Kidney glomerular epithelial cell (primary cell): Measurements from ENCODE around the gene KCNK17.

Experiments
- DNase-seq: peaks from one replicate; lab custom pipeline; 2025; lab: John Stamatoyannopoulos, UW

KCNK17 gene, protein sequence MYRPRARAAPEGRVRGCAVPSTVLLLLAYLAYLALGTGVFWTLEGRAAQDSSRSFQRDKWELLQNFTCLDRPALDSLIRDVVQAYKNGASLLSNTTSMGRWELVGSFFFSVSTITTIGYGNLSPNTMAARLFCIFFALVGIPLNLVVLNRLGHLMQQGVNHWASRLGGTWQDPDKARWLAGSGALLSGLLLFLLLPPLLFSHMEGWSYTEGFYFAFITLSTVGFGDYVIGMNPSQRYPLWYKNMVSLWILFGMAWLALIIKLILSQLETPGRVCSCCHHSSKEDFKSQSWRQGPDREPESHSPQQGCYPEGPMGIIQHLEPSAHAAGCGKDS

DNA sequence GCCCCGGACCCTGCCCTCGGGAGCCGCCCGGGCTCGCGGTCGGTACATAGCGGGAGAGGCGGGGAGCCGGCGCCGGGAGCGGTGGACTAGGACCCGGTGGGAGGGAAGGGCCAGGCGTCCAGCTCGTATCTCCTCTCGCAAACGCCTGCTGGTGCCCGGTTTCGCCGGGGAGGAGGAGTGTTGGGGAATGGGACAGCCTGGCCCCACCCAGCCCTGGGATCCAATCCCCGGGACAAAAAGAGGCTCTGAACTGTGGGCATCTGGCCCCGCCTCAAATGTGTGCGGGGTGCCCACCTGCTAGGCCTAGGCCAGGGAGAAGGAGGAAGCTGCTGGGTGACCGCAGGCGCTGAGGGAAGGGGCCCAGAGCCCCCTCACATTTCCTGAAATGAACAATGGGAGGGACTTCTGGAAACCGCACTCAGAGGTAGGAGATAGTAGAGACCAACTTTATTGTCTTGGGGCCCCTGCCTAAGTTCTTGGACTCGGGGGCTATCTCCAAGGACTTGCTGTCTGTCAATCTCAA is at the start of gene KCNK17:
KCNK17 (minus strand) TSS at position 147 of the 523 bp plus-strand sequence; CDS start at position 48, 99 bp downstream.
- no peak for DNase-seq

DNA sequence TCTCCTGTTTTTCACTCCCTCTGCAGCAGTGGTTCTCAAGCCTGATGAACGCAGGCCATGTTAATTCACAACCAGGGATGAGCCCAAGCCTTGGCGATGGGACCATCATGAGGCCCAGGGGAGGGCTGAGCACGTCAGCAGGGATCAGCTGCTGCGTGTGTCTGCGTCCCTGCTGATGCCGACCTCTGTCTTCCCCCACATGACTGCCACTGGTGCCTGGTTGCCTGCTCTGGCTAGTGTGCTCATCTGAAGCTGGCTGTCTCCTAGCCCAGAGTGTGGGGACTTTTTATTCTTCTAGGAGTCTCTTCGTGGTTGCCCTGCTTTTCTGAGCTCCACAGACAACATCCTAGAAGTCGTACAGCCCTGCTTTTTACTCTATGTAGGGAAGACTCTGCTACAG is 49.1 kb upstream of the KCNK17 start:
- DNase-seq: no peak

DNA sequence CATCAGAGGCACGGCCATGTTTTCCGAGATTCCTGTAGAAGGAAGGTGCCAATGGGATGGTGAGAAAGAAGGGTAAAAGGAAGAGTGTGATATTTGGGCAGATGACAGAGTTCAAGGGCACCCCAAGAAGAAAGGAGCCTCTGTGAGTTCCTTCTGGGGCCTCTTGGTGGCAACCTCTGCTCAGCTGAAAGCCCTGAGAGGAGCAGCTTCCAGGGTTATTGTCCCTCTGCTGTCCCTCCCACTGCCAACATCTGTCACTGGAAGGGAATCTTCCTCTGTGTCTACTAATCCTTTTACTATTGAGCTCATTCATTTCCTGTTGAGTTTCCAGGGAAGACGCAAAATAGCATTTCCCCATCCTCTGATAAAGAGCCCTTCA is 48.3 kb upstream of the KCNK17 start:
- no peak for DNase-seq

DNA sequence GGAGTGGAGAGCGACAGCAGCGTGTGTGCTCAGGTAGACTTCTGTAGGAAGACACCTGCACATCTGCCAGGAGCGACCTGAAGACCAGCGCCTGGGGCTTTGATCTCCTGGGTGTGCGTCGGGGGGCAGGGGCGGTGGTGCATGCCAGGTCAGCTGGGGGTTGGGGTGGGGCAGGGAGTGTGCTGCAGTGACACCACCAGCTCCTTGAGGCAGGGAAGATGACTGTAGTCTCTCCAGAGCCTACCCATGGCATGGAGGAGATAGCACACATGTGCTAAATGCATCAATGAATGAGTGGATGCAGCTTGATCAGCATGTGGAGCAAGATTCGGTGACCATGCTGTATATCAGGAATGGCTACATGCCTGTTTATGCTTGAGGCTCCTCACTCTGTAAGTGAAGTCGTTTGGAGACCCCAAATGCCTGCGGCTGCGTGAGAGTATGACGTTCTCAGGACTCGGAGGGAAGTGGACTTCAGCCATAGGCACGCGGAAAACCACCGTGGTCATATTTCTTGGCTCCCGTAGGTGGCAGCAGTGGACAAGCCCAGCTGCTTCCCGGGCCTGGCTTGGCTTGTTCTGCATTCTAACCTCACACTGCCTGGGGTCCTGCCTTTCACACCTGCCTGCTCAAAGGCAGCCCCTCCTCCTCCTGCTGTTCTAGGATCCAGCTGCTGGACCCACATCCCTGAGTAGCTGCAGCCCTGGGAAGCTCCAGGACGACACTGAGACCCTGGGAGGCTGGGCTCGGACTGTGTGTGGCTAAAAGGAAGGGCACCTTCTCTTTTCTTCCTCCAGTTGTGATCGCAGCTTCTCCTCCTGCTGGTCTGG is 47.7 kb upstream of the KCNK17 start:
- DNase-seq: peak; percentile 26

DNA sequence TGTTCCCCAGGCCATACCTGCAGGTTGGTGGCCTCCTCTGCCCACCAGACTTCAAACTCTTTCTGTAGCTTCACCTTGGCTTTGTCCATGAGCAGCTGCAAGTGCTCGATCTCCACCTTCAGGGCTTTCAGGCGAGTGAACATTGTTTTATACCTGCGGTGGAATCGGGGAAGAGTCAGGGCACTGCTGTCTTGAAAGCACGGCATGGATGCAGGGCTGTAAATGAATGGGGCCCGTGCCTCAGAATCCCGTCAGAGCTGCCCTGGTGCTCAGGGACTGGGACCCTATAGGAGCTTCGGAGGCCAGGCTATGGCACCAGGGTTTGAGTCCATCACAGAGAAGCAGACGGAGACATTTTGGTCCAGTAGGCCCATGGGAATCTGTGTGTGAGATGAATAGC is 46.2 kb upstream of the KCNK17 start:
- DNase-seq: no peak

DNA sequence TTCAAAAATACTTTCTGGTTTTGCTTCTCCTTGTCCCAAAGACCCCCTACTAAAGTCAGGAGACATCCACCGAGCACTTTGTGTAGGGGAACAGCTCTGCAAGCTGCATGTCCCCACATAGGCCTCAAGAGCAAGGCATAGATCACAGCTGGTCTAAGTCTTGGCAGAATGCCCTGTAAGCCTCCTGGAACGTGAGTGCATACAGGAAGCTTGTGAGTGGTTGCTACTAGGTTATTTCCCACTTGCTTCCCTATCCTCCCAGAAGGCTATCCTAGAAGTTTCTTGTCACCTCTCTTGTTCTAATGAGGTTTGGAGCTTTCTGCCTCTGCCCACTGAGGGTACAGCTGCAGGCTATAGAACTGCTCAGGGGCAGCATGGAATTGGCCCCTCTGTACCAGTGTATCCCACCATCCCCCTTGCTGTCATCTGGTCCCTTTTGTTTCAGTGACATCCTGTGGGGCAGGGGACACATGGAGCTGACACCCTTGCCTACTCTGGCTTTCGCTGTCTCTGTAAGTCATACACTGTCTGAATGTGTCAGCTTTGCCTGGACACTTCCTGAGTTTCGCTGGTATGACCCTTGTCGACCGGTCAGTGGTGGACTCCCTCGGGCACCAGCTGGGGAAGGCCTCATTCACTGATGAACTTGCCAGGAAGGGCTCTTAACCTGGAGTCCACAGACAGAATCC is 43.9 kb upstream of the KCNK17 start:
- DNase-seq: peak; percentile 11

DNA sequence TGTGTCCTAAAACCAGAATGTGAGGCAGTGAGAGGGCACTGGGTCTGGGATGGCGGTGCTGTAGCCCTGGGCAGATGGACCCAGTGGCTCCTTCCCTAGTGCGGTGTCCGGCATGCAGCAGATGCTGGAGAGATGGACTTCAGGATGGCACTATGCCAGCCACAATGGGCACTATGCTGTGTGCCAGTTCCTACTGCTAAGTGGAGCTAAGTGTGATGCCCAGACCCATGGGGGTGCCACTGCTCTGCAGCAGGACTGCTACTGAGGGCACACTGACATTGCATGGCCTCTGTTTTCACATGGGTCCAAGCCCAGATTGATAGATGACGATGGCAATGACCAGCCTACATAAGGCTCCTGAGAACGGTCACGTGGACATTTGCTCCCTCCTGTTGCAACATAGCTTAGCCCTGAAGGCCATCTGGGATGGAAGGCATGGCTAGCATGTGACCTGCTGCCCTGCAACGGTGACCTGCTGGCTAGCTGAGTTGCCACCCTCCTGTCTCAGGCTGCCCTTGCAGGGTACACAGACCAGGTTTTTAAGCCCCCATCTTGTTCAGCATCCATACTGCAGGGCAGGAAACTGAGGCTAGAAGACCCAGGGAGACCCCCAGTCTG is 39.6 kb upstream of the KCNK17 start:
- DNase-seq: no peak

DNA sequence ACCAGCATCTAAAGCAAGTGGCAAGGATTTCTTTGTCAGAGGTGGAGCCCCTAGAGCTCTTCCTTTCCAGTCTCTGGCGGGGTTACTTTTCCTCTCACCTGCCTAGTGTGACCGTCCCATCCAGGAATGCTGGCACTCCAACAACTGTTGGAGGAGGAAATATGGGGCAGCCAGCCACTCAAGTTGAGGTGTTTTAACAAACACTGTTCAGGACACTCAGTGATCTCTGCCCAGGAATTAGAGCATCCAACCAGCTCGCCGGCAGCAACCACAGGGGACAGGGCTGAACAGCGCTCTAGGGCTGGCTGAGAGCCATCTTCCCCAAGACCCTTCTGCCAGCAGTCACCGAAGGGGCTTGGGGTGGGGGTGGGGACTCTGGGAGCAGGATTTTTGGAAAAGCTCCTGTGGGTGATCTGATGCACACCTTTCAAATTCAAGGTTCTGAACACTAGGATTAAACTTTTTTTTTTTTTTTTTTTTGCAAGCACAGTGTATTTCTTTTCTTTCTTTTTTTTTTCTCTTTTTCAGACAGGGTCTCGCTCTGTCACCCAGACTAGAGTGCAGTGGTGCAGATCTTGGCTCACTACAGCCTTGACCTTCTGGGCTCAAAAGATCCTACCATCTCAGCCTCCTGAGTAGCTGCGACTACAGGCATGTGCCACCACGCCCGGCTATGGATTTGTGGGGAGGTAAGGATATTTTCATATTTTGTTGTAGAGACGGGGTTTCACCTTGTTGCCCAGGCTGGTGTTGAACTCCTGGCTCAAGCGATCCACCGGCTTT is 36.7 kb upstream of the KCNK17 start:
- no peak for DNase-seq

DNA sequence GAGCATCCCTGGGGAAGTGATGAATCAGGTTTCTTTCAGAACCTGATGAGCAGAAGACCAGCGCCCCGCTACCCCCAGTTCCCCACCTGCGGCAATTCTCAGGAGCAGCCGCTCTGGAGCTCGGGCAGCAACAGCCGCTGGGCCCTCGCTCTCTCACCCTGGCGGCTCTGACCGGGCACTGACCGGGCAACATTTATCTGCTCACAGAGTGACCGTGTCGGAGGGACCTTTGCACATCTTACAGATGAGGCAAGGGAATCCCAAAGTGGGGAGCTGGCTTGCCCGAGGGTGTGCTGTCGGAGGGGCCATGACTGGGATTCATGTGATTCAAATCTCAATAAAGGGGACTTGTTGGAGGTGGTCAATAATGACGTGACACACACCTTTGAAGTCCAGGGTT is 34.5 kb upstream of the KCNK17 start:
- no peak for DNase-seq

DNA sequence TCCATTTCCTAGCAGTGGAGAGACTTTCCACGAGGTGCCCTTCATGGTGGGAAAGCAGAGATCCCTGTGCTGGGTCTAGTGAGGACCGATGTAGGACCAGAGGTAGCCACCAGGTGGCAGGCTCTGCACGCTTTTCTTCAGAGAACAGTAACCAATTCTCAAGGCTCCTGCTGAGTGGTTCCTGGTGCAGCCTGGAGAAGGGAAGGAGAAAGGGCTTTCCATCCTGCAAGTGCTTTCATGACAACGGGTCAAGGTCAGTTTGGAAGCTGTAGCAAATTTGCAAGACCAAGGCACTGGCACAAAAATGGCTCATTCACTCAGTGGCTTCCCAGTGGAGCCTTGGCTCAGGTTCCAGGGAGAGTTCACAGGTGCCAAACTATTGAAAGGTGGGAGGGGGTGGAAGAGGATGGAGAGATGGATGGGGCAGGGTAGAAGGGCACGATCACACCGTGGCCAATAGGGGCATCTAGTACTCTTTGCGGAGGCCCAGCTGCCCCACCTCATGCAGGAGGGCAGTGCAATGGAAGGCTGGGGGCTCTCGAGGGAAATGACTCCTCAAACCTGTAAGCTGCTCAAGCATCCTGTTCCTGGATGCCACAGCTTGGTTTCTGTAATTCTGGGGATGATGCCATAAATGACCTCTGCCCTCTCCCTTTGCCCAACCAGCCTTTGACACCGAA is 33.8 kb upstream of the KCNK17 start:
- DNase-seq: peak; percentile 44

DNA sequence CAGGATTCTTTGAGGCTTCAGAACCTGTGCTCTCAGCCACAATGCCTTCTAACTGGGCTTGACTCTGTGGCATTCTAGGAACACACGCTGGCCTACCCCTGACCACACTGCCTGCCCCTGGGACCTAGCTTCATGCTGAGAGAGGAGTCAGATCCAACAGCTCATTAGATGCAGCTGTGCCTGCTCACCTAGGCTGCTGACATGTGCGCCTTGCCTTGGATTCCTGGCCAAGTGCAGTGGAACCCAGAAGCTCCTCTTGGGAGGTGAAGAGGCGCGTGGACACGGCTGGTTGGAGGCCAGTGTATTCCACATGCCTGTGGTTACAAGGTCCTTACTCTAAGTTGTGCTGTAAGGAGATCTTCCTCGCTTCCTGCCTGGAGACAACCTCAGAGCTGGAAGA is 33.0 kb upstream of the KCNK17 start:
- no peak for DNase-seq

DNA sequence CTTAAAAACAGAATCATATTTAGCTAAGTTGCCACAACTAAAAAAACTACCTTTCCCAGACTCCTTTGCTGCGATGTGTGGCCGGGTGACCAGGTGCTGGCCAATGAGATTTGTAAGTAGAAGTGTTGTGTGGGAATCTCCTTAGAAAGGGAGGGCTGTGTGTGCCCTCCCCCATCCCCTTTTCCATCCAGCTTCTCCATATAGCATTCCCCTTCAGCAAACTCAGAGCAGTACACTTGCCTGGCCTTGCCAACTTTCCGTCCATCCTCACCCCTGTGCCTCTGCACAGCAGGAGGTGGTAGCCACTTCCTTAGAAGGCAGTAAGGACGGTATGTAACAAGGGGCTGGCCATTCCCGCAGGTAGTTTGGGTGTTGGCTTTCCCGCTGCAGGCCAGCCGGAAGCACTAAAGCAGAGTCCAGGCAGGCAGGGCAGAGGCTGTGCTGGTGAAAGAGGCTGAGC is 30.6 kb upstream of the KCNK17 start:
- DNase-seq: no peak

DNA sequence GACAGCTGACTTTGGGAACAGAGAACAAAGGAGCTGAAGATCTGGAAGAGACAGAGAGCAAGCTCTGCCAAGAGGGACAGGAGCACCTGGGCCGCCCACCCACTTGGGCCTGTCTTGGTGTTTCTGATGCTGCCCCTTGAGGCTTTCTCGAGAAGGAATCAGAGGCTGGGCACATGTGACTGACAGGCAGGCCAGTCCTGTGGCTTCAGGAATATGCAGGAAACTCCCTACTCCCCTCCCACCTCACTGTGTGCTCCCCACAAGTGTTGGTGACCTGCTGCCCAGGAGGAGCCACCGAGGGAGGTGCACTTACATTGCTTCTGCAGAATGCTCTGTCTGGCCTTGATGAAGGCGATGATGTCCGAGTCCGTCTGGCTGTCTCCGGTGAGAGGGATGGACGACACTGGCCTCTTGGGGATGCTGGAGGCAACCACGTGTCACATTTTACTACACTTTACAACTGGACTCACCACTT is 29.2 kb upstream of the KCNK17 start:
- no peak for DNase-seq

DNA sequence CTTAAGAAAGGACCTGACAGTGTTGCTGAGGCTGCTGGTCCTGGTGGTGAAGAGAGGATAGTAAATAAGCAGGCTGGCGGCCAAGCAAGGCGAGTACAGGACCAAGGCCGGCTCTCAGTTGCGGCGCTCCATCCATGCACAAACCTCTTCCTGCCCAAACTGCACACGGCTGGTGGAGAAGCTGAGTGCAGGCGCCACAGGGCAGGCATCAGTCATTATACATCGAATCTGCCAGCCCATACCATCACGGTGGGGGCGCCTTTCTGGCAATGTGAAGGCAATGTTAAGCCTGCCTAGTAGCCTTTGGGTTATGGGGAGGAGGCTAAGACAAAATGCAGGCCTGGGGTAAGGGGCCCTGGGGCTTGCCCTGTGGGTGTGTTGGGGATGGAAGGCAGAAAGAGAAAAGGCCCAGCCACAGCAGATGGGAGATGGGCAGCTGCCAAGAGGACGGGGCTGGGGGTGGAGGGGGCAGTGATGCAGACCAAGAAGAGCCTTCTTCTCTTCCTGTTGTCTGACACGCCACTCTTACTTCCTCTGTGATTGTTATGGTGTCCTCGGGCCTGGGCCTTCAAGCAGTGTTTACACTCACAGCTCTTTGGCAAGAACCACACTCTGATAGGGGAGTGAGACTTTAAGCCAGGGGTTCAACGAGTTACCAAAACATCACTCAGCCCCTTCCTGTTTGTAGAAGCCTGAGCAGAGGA is 28.6 kb upstream of the KCNK17 start:
- DNase-seq: no peak

DNA sequence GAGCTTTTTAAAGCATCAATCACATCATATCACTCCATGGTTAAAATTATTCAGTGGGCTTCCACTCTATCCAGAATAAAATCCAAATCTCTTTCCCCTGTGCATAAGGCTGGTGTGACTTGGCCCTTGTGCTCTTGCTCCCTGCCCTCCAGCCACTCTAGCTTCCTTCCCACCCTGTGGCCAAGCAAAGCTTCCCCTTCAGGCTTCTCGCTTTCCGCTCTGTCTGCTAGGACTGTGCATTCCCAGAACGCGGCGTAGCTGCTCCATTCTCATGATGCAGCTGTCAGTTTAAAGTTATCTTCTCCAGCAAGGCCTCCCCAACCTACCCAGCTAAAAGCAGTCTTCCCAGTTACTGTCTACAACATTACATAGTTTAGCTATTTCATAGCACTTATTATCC is 27.7 kb upstream of the KCNK17 start:
- no peak for DNase-seq

DNA sequence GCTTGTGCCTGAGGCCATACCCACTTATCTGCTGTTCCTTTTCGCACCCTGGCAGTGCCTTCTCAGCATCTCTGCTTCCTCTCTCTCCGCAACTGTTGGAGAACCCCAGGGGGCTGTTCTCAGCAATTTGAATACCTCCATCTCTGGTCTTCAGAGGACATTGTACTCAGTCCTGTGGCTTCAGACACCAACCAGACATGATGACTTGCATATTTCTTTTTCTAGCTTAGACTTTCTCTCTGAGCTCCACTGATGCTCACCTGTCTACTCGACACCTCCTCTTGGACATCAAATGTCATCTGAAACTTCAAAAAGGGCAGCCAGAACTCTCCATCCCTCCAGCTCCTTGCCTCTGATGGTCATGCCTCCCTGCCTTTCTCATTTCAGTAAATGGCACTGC is 27.1 kb upstream of the KCNK17 start:
- DNase-seq: no peak

DNA sequence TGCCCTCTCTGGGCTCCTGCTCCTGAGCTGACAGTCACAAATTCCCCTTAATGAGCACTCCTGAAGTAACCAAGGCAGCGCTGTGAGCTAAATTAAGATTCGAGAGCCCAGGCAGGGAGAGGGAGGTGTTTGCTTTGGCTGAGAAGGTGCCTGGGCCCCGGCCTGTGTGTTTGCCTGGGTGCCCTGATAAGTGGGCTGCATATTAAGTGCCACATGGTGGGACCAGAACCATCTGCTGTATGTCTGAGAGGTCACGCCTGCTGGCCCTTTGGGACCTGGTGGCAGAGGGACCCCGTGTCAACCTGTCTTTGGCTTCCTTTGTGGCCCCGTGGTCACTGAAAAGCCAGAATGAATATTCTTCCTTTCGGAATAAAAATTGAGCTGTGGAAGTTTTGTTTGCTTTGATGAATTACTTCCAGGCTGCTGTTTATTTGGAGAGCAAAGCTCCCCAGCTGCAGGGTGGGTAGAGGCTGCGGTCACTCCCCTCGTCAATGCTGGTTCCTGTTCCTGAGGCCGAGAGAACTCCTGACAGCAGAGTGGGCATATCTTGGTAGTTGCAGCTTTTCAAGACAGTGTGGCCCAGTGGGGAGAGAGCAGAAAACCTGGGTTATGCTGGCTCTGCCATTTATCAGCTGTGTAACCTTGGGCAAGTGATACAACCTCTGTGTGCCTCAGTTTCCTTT is 25.8 kb upstream of the KCNK17 start:
- no peak for DNase-seq

DNA sequence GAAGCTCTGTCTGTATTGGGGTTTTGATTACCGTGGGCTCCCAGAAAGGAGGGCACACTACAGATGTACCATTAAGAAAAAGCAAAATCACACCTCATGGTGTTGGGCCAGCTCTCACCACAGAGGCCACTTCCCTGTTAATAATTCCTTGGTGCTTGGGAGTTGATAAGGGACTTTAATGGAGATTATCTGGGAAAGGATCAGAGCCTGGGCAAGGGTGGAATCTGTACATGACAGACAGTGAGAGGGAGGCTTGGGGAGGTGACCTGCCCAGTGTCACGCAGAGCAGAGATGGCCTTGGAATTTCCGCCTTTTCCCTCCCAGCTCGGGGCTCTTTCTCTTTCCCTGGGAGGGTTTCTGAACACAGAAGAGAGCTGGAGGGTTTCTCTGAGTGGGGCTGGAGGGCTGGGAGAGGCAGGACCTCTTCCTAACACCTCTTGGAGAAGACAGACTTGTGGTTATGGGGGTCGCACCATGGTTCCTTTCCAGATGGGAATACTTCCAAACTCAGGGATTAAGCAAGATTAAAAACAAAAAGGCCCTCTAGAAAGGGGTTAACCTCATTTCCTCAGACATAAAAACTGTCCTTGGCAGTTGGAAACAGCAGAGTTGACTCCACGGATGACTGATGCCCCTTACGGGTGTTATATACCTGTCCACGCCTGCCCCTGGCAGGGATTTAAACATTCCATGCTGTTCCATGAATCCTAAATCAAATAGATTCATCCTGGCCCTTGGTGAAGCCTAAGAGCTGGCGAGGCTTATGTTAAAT is 25.1 kb upstream of the KCNK17 start:
- no peak for DNase-seq

DNA sequence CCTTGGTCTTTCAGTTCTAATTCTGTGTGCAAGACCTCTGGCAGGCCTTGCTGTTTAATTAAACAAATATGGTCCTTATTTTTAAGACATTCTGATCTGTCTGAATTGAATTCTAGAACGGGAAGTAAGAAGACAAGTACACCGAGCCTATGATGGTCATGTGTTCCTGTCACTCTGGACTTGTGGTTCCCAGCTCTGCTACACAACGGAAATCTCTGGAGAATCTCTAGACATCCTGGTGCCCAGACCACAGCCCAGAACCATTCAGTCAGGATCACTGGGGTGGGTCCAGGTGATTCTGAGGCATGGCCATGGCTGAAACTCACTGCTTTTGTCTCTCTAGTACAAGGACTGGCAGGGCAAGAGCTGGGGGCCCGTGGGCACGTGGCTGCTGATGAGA is 24.2 kb upstream of the KCNK17 start:
- no peak for DNase-seq
